Measurements from ENCODE around the gene MUS81. TPM values are rescaled to one million over a fixed set of nuclear protein-coding genes. Genes with fewer than 3 reads are reported as not detected.

MUS81 gene
- total and polyA plus RNA-seq, 2 of the 13 experiments (the other 11 are each of a cell fraction or from before 2014, with no cell fraction given), result 25.6 to 30.2 TPM

- no peak for TF ChIP-seq FOXO1 (CRISPR knock-in tag; IDR thresholded peaks at IDR 0.05)
- TF ChIP-seq CREM (IDR thresholded peaks at IDR 0.05), result peak; percentile 46
- no peak for TF ChIP-seq CREM (CRISPR knock-in tag; IDR thresholded peaks at IDR 0.05)
- no peak for TF ChIP-seq GRHL1 (CRISPR knock-in tag; conservative IDR thresholded peaks at IDR 0.05)
- no peak for TF ChIP-seq ZBTB44 (CRISPR knock-in tag; IDR thresholded peaks at IDR 0.05)
- TF ChIP-seq ZBTB4 (CRISPR knock-in tag; IDR thresholded peaks at IDR 0.05; ENCODE audit: borderline replicate concordance), result peak; percentile 53; the same call in 1 of the 2 replicates
- TF ChIP-seq IKZF1 (IDR thresholded peaks at IDR 0.05), result no peak
- TF ChIP-seq NCOA1 (CRISPR knock-in tag; IDR thresholded peaks at IDR 0.05), result 0 out of 2 replicates have a peak, but pooled peaks have one; percentile 41
- TF ChIP-seq ZNF788 (CRISPR knock-in tag; IDR thresholded peaks at IDR 0.05; ENCODE audit: borderline replicate concordance), result peak; percentile 84; the same call in 1 of the 2 replicates
- no peak for TF ChIP-seq NFATC3 (CRISPR knock-in tag; IDR thresholded peaks at IDR 0.05)
- 0 out of 2 replicates have a peak, but pooled peaks have one; percentile 26 for TF ChIP-seq NFKBIZ (CRISPR knock-in tag; IDR thresholded peaks at IDR 0.05)
- TF ChIP-seq ZNF703 (CRISPR knock-in tag; IDR thresholded peaks at IDR 0.05; ENCODE audit: borderline replicate concordance), result 0 out of 2 replicates have a peak, but pooled peaks have one; percentile 11
- TF ChIP-seq KLF15 (CRISPR knock-in tag; IDR thresholded peaks at IDR 0.05; ENCODE audit: borderline replicate concordance), result no peak
- no peak for TF ChIP-seq FOXA1 (IDR thresholded peaks at IDR 0.05)
- TF ChIP-seq FOXA1 (CRISPR knock-in tag; IDR thresholded peaks at IDR 0.05), result no peak
- TF ChIP-seq ZNF589 (CRISPR knock-in tag; conservative IDR thresholded peaks at IDR 0.05), result 0 out of 2 replicates have a peak, but pooled peaks have one; percentile 44
- no peak for TF ChIP-seq SRSF4 (IDR thresholded peaks at IDR 0.05; ENCODE audit: low read depth, low read length, poor library complexity, severe bottlenecking)
- no peak for TF ChIP-seq ZFYVE20 (CRISPR knock-in tag; IDR thresholded peaks at IDR 0.05; ENCODE audit: borderline replicate concordance, low read depth)
- TF ChIP-seq GMEB1 (CRISPR knock-in tag; IDR thresholded peaks at IDR 0.05; ENCODE audit: borderline replicate concordance), result peak; percentile 53
- peak; percentile 68; the same call in 1 of the 2 replicates for TF ChIP-seq RELA (CRISPR knock-in tag; IDR thresholded peaks at IDR 0.05)
- TF ChIP-seq ZNF546 (CRISPR knock-in tag; conservative IDR thresholded peaks at IDR 0.05), result no peak
These were observed 13.3 kb downstream of the MUS81 start (continued) for GRCh38 chr11:65873318-65874156.

Data from HepG2 (cell line).